ENCODE measurements around the gene TNIK.

Gene TNIK

DNA sequence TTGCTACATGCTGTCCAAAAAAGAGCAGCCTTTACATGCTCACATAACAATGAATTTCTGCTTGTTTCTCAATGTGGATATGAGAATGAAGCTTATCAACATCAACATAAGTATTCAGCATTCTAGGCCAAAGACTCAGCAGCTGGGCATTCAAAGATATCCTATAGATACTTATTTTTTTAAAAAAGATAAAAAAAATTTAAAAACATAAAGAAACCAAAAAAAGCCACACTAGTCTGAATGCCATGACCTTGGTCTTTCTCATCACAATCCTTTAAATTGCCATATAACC lies 182.0 kb downstream of the TNIK start:
- no peaks in the 10 kb centered on the region for H3K79me2 ChIP-seq (ENCODE audit: control insufficient read depth, low read length)

DNA sequence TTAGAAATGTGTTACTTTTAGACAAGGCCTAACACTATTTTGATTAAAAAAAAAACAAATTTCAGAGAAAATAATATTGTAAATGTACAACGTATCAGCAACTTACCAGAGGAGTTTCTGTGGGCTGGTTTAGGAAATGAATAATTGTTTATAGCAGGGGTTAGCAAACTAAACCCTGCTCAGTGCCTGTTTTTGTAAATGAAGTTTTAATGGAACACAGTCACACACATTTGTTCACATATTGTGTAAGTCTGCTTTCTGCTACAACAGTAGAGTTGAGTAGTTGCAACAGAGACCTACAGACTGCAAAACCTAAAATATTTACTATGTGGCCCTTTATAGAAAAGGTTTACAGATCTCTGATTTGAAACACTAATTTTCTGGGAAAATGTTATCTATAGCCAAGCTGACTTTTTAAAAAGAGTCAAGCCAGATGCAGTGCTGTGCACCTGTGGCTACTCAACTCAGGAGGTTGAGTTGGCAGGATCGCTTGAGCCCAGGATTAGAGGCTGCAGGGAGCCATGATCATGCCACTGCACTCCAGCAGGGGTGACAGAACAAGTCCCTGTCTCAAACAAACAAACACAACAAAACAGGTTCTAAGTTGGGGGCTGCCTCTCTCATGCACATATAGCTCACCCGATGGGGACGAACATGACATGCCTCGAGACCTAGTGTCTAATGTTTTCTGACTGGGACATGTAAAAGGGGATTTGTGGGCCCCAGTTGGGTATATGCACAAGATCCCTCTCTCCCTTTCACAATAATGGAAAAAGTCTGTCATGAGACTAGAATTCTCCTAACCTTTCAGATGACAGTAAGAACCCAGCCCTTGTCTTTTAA lies 182.5 kb downstream of the TNIK start:
- no peak overlapping the region for H3K4me2 ChIP-seq (ENCODE audit: low read length)
- no peak overlapping the region for H3K4me3 ChIP-seq (ENCODE audit: low read length)
- H3K4me1 ChIP-seq (ENCODE audit: control insufficient read depth, low read length) = no peaks in the 10 kb centered on the region
- no peaks in the 10 kb centered on the region for H3K9me3 ChIP-seq (ENCODE audit: control insufficient read depth, insufficient read depth, low read length)
- H3F3A ChIP-seq (ENCODE audit: control insufficient read depth, insufficient read depth) = no peaks in the 10 kb centered on the region
- H3K79me2 ChIP-seq (ENCODE audit: control insufficient read depth, low read length) = no peaks in the 10 kb centered on the region
- no peak overlapping the region for H3K27ac ChIP-seq (ENCODE audit: low read depth, low read length)
- no peaks in the 10 kb centered on the region; the same call in 1 of the 2 replicates for H3K27me3 ChIP-seq (ENCODE audit: control insufficient read depth, low read length)
- TF ChIP-seq, protein P1, sequence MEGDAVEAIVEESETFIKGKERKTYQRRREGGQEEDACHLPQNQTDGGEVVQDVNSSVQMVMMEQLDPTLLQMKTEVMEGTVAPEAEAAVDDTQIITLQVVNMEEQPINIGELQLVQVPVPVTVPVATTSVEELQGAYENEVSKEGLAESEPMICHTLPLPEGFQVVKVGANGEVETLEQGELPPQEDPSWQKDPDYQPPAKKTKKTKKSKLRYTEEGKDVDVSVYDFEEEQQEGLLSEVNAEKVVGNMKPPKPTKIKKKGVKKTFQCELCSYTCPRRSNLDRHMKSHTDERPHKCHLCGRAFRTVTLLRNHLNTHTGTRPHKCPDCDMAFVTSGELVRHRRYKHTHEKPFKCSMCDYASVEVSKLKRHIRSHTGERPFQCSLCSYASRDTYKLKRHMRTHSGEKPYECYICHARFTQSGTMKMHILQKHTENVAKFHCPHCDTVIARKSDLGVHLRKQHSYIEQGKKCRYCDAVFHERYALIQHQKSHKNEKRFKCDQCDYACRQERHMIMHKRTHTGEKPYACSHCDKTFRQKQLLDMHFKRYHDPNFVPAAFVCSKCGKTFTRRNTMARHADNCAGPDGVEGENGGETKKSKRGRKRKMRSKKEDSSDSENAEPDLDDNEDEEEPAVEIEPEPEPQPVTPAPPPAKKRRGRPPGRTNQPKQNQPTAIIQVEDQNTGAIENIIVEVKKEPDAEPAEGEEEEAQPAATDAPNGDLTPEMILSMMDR (IDR thresholded peaks at IDR 0.05; ENCODE audit: low read depth, low read length, poor library complexity, severe bottlenecking) = no peak
- no peak for TF ChIP-seq EZH2phosphoT487 (IDR thresholded peaks at IDR 0.05; ENCODE audit: borderline replicate concordance, low read length)
- no peaks in the 10 kb centered on the region for H4K20me1 ChIP-seq (ENCODE audit: control insufficient read depth, insufficient read depth, low read depth, low read length)
- no peaks in the 10 kb centered on the region for H3K9me2 ChIP-seq (replicated peaks; ENCODE audit: control insufficient read depth, low read length)
- H3K36me3 ChIP-seq (ENCODE audit: control insufficient read depth, low read length) = no peaks in the 10 kb centered on the region

More for the DNA sequence above, 182.0 kb downstream of the TNIK start:
- Histone ChIP-seq H3K4me3 (ENCODE audit: low read length) (no peak overlapping the region), H3K27ac (ENCODE audit: low read depth, low read length) (no peak overlapping the region), H4K20me1 (ENCODE audit: control insufficient read depth, insufficient read depth, low read depth, low read length) (no peaks in the 10 kb centered on the region), H3K4me1 (ENCODE audit: control insufficient read depth, low read length) (no peaks in the 10 kb centered on the region), H3F3A (ENCODE audit: control insufficient read depth, insufficient read depth) (no peaks in the 10 kb centered on the region), H3K36me3 (ENCODE audit: control insufficient read depth, low read length) (no peaks in the 10 kb centered on the region), H3K4me2 (ENCODE audit: low read length) (no peak overlapping the region), H3K9me3 (ENCODE audit: control insufficient read depth, insufficient read depth, low read length) (no peaks in the 10 kb centered on the region), H3K27me3 (ENCODE audit: control insufficient read depth, low read length) (peaks cover 3% of the 10 kb centered on the region), H3K9me2 (replicated peaks; ENCODE audit: control insufficient read depth, low read length) (no peaks in the 10 kb centered on the region)
- TF ChIP-seq, protein P1 (IDR thresholded peaks at IDR 0.05; ENCODE audit: low read depth, low read length, poor library complexity, severe bottlenecking) = no peak
- no peak for TF ChIP-seq EZH2phosphoT487 (IDR thresholded peaks at IDR 0.05; ENCODE audit: borderline replicate concordance, low read length)

DNA sequence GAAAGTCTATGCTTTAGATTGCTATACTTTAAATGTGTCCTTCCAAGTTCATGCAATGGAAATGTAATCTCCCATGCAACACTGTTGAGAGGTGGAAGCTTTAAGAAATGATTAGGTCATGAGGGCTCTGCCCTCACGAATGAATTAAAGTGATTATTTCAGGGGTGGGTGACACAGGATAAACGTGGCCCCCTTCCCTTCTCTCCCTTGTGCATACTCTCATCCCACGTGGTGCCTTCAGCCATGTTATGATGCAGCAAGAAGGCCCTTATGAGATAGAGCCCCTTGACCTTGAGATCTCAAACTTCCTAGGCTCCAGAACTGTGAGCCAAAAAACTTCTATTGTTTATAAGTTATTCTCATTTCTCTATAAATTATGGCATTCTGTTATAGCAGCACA lies 183.3 kb downstream of the TNIK start:
- no peak overlapping the region for H3K4me2 ChIP-seq (ENCODE audit: low read length)
- H3K9me2 ChIP-seq (replicated peaks; ENCODE audit: control insufficient read depth, low read length) = no peaks in the 10 kb centered on the region
- no peaks in the 10 kb centered on the region for H3F3A ChIP-seq (ENCODE audit: control insufficient read depth, insufficient read depth)
- no peaks in the 10 kb centered on the region for H3K4me1 ChIP-seq (ENCODE audit: control insufficient read depth, low read length)
- TF ChIP-seq, protein P1 (IDR thresholded peaks at IDR 0.05; ENCODE audit: low read depth, low read length, poor library complexity, severe bottlenecking) = no peak
- TF ChIP-seq EZH2phosphoT487 (IDR thresholded peaks at IDR 0.05; ENCODE audit: borderline replicate concordance, low read length) = no peak
- H3K27me3 ChIP-seq (ENCODE audit: control insufficient read depth, low read length) = no peaks in the 10 kb centered on the region
- no peaks in the 10 kb centered on the region for H4K20me1 ChIP-seq (ENCODE audit: control insufficient read depth, insufficient read depth, low read depth, low read length)
- no peaks in the 10 kb centered on the region for H3K9me3 ChIP-seq (ENCODE audit: control insufficient read depth, insufficient read depth, low read length)
- no peak overlapping the region for H3K4me3 ChIP-seq (ENCODE audit: low read length)
- no peaks in the 10 kb centered on the region for H3K36me3 ChIP-seq (ENCODE audit: control insufficient read depth, low read length)
- no peak overlapping the region for H3K27ac ChIP-seq (ENCODE audit: low read depth, low read length)
- no peaks in the 10 kb centered on the region for H3K79me2 ChIP-seq (ENCODE audit: control insufficient read depth, low read length)

All from DOHH2 (cell line).